Spleen (tissue), 11 donors: ENCODE data around the gene SENP5. TPM values are rescaled to one million over a fixed set of nuclear protein-coding genes. Genes with fewer than 3 reads are reported as not detected.
A peak's percentile ranks its signal among the peaks of the same experiment; 100 is the strongest.

Source experiments
- DNase-seq: peaks from one replicate; pipeline ENCODE4 v3.0.0-alpha.2; 2020
- H3K27ac ChIP-seq, 8 donors: fragments of 200-600 bp; sonication (generic) in 7 of 8; 1 replicate in 4 of 8; 2 replicates in 4 of 8; pipeline versions ENCODE4 v1.5.0 to v1.8.0; 2016 to 2021; ENCODE audit warnings: inconsistent platforms in 4 of 8, mild to moderate bottlenecking in 4 of 8, moderate library complexity in 1 of 8
- H3K27me3 ChIP-seq, 7 donors: fragments of 200-600 bp; sonication (generic) in 6 of 7; replicated peaks in 1 of 7; 1 replicate in 4 of 7; 2 replicates in 3 of 7; pipeline versions ENCODE4 v1.5.0 to v1.8.0; 2016 to 2021; ENCODE audit warnings: inconsistent platforms in 3 of 7, mild to moderate bottlenecking in 1 of 7
- H3K36me3 ChIP-seq, 6 donors: fragments of 200-600 bp; sonication (generic) in 5 of 6; 1 replicate in 4 of 6; 2 replicates in 2 of 6; pipeline versions ENCODE4 v1.5.0 to v1.8.0; 2016 to 2021; ENCODE audit warnings: inconsistent platforms in 2 of 6
- H3K4me1 ChIP-seq, 6 donors: fragments of 200-600 bp; sonication (generic) in 5 of 6; 1 replicate in 3 of 6; 2 replicates in 3 of 6; pipeline versions ENCODE4 v1.5.0 to v1.8.0; 2016 to 2021; ENCODE audit warnings: inconsistent platforms in 3 of 6
- H3K4me3 ChIP-seq, 8 donors: fragments of 200-600 bp; sonication (generic) in 7 of 8; 1 replicate in 4 of 8; 2 replicates in 4 of 8; pipeline versions ENCODE4 v1.5.0 to v1.8.0; 2016 to 2021; ENCODE audit warnings: inconsistent platforms in 4 of 8, mild to moderate bottlenecking in 4 of 8, moderate library complexity in 2 of 8
- H3K9me3 ChIP-seq, 8 donors: fragments of 200-600 bp; sonication (generic) in 7 of 8; 1 replicate in 4 of 8; 2 replicates in 4 of 8; pipeline versions ENCODE4 v1.5.0 to v1.8.0; 2016 to 2021; ENCODE audit warnings: inconsistent platforms in 4 of 8
- POLR2A ChIP-seq, 3 donors: fragments of 450-650 bp; IDR thresholded peaks; one replicate each; pipeline ENCODE4 v1.5.1; 2017; ENCODE audit warnings: antibody characterized with exemption in 3 of 3, mild to moderate bottlenecking in 1 of 3
- POLR2AphosphoS5 ChIP-seq, 3 donors: sonication (generic); formaldehyde crosslinking; IDR thresholded peaks; one replicate each; pipeline ENCODE4 v1.5.1; 2017; ENCODE audit warnings: antibody characterized with exemption in 3 of 3
- WGBS, 5 donors: extraction: QIAGEN DNeasy Blood & Tissue Kit in 3 of 5; methylation state at CpG; one replicate each; pipeline versions ENCODE4 v1.1.5 to v1.1.7; 2013 to 2018; 5-methylcytosine and 5-hydroxymethylcytosine counted together
- intact Hi-C: fragments of 100-400 bp; cut with DNase I; formaldehyde crosslinking; loops from one replicate; pipeline ENCODE4 v1.15.0; 2023; ENCODE audit warnings: low total_unique reads
- polyA plus RNA-seq, 3 donors: library from polyadenylated mRNA; stranded (reverse); fragments of 200-250 nt; gene quantifications; one replicate each; pipeline ENCODE4 v1.2.1, GENCODE V29; 2013
- total RNA-seq, 7 donors: library from RNA; depleted of rRNA in 3 of 7; stranded (reverse); fragments of >200 nt in 3 of 7; fragmentation: NEBNext Ultra II Directional in 4 of 7; extraction: Animal tissue kit (Norgen Biotek cat#: 25700) in 4 of 7; gene quantifications; one replicate each; pipeline versions ENCODE4 v1.1.0 to v1.2.1, GENCODE V29; 2016 to 2021
- TF ChIP-seq, protein P1 (sequence below), 11 experiments: fragments of 200-600 bp in 7 of 11; fragments of 450-650 bp in 4 of 11; sonication (generic) in 4 of 11; IDR thresholded peaks in 8 of 11; conservative IDR thresholded peaks in 3 of 11; 1 replicate in 7 of 11; 2 replicates in 4 of 11; pipeline versions ENCODE4 v1.4.0 to v1.8.0; 2016 to 2021; ENCODE audit warnings: antibody characterized with exemption in 11 of 11, inconsistent platforms in 4 of 11, mild to moderate bottlenecking in 1 of 11
- donor health status: healthy with polysubstance abuse.
- donor health status: DM: no; HTN: no; CAD: no; lungs with moderate emphysema.
- donor health status: DM: no; HTN: no; CAD: no.
- donor health status: Bipolar disorder and iron deficiency.
- donor health status: healthy.
- donor health status: DM: no; HTN: no; CAD: no.
- donor health status: DM: yes; HTN: yes; CAD: no.

The SENP5 gene
- total and polyA plus RNA-seq, 10 donors = 5.0 to 59.6 (median 47.1) TPM

DNA sequence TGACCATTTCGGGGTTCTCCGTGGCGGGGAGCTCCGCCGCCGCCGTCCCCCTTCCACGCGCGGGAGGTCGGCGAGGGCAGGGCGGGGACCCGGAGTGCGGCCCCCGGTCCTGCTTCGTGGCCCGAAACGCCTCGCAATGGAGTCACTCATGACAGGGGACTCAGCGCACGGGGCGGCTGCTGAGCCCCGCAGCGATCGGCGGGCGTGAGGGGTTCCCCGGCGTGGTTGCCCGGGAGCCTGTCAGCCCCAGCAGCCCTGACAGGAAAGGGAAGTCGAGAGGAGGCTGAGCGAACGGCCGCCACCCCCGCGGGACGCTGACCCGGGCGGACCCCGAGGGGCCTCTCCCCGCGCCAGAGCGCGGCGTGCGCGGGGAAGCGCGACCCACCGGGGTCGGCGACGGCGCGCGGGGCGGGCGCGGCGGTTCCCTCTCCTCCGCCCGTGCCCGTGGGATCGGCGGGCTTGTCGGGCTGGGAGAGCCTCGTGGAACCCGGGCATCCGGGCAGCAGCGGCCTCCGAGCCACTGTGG is 101.5 kb downstream of the SENP5 start:
- TF ChIP-seq POLR2AphosphoS5 (IDR thresholded peaks at IDR 0.05) (peak in 1 of 3 donors; percentile 41), POLR2A (IDR thresholded peaks at IDR 0.05) (no peak)
- peak overlapping the region; percentile 14 to 85 (median 71) for H3K27ac ChIP-seq
- DNase-seq = peak; percentile 90
- H3K36me3 ChIP-seq = no peaks in the 10 kb centered on the region
- WGBS, 5 donors = 0% methylated on average over 3 to 72 of the region's 72 CpGs
- H3K4me3 ChIP-seq = peak overlapping the region; percentile 72 to 97 (median 86)
- H3K27me3 ChIP-seq = peaks cover 0 to 7% (median 0%) of the 10 kb centered on the region in 7 donors
- peaks cover 0 to 26% (median 17%) of the 10 kb centered on the region in 6 donors for H3K4me1 ChIP-seq
- intact Hi-C loops = loop anchor here (10.0 kb wide), 1 partner anchor 124 kb away; no protein-coding TSS in a partner anchor
- H3K9me3 ChIP-seq = no peaks in the 10 kb centered on the region

DNA sequence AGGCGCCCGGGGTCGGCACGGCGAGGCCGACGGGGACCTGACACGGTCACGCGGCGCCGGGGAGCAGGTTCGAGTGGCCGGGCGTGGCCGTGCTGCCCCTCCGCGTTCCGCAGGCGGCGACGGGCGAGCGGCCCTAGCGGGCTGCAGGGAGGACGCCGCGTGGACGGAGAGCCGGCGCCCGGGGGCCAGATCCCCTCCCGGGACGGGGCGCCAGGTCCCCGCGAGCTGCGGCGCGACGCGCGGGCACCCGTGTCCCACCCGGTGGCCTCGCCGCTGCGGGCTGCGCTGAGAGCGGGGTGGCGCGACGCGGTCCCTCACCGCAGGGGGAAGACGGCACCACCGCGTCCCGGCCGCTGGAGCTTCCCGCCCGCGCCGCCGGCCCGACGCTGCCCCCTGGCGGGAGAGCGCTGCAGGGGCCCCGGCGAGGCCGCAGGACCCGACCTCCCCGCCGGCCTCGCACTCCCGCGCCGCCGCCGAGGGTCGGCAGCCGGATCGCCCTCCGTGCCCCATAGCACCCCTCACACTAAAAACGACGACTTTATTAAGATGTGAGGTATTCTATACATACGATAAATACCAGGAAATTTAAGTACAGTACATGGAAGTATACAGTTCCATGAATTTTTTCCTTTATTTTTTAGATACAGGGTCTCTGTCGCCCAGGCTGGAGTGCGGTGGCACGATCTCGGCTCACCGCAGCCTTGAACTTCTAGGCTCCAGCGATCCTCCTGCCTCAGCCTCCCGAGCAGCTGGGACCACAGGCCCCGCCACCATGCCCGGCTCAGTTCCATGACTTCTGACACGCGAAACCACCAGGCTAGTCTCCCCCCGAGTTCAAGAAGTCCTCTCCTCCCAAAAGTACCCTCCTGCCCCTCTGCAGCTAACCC is 102.2 kb downstream of the SENP5 start:
- no peaks in the 10 kb centered on the region for H3K9me3 ChIP-seq
- peak overlapping the region; percentile 72 to 97 (median 86) for H3K4me3 ChIP-seq
- TF ChIP-seq POLR2A (IDR thresholded peaks at IDR 0.05) (no peak), POLR2AphosphoS5 (IDR thresholded peaks at IDR 0.05) (peak in 2 of 3 donors; percentile 58 to 61)
- TF ChIP-seq, protein P1, sequence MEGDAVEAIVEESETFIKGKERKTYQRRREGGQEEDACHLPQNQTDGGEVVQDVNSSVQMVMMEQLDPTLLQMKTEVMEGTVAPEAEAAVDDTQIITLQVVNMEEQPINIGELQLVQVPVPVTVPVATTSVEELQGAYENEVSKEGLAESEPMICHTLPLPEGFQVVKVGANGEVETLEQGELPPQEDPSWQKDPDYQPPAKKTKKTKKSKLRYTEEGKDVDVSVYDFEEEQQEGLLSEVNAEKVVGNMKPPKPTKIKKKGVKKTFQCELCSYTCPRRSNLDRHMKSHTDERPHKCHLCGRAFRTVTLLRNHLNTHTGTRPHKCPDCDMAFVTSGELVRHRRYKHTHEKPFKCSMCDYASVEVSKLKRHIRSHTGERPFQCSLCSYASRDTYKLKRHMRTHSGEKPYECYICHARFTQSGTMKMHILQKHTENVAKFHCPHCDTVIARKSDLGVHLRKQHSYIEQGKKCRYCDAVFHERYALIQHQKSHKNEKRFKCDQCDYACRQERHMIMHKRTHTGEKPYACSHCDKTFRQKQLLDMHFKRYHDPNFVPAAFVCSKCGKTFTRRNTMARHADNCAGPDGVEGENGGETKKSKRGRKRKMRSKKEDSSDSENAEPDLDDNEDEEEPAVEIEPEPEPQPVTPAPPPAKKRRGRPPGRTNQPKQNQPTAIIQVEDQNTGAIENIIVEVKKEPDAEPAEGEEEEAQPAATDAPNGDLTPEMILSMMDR (IDR thresholded peaks at IDR 0.05 in 8 of 11, conservative IDR thresholded peaks at IDR 0.05 in 3 of 11) = peak in 8 of 11 experiments; percentile 45 to 95 (median 94)
- peaks cover 0 to 26% (median 17%) of the 10 kb centered on the region in 6 donors for H3K4me1 ChIP-seq
- peak; percentile 93 for DNase-seq
- peaks cover 0 to 7% (median 0%) of the 10 kb centered on the region in 7 donors for H3K27me3 ChIP-seq
- no peaks in the 10 kb centered on the region for H3K36me3 ChIP-seq
- WGBS, 5 donors = 9 to 36% (median 15%) methylated on average over 25 to 100 of the region's 100 CpGs
- intact Hi-C loops = loop anchor here (10.0 kb wide), 2 partner anchors 125 to 215 kb away; no protein-coding TSS in a partner anchor
- peak overlapping the region in 6 of 8 donors; percentile 44 to 85 (median 76) for H3K27ac ChIP-seq

DNA sequence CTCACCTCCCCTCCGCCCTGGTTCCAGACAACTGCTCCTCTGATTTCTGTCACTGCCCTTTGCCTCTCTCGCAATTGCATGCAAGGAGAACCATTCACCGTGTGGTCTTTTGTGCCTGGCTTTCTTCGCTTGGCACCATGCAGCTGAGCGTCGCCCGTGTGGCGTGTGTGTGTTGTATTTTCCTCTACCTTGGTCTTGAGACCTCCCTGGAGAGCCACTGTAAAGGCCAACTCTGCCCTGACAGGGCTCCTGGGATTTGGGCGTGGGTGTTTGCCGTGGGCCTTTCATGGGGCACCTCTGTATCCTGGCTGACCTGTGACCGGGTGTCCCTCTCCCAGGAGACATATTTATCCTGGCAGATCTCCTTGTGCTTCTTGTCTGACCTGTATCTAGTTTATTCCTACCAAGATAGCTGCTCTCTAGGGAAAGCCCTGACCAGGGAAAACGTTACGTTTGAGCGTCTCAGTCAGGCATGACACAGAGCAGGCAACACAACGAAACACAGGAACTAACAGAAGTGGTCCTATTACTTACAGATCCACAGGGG is 102.9 kb downstream of the SENP5 start:
- DNase-seq = peak; percentile 30
- Histone ChIP-seq H3K36me3 (no peaks in the 10 kb centered on the region), H3K4me1 (peaks cover 0 to 26% (median 17%) of the 10 kb centered on the region in 6 donors), H3K4me3 (peak overlapping the region in 1 of 8 donors; percentile 97), H3K27me3 (peaks cover 0 to 7% (median 0%) of the 10 kb centered on the region in 7 donors), H3K27ac (no peak overlapping the region), H3K9me3 (no peaks in the 10 kb centered on the region)
- intact Hi-C loops = loop anchor here (10.0 kb wide), 1 partner anchor 214 kb away; no protein-coding TSS in a partner anchor
- WGBS, 5 donors = 81 to 92% (median 86%) methylated on average over 15 of the region's 15 CpGs
- TF ChIP-seq POLR2AphosphoS5 (IDR thresholded peaks at IDR 0.05) (no peak), POLR2A (IDR thresholded peaks at IDR 0.05) (no peak)
- TF ChIP-seq, protein P1 (IDR thresholded peaks at IDR 0.05 in 8 of 11, conservative IDR thresholded peaks at IDR 0.05 in 3 of 11) = no peak

DNA sequence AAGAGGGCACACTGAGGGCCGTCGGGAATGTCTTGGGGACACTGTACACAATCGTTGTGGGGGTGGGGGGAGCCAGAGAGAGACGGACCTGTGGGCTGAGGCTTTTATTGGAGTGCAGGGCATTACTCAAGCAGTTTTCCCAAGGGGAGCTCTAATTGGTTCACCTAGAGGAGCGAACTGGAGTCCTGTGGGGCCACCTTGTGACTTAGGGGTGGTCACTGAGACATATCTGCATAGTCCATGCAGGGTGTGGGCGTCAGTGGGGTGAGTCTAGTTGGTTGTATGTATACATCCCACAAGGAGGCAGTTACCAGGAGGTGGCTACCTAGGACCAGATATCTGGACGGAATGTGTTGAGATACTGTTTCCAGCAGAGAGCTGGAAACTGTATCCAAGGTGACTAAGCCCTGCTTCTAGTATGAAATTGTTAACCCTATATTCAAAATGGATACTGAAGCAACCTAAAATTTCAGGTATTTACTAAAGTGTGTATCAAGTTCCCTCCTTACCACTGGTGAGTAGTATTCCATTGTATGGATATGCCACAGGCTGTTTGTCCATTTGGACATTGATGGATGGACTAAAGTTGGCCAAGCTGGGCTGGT is 103.5 kb downstream of the SENP5 start:
- Histone ChIP-seq H3K4me1 (peaks cover 0 to 26% (median 17%) of the 10 kb centered on the region in 6 donors), H3K27me3 (peaks cover 0 to 7% (median 0%) of the 10 kb centered on the region in 7 donors), H3K9me3 (no peaks in the 10 kb centered on the region), H3K27ac (no peak overlapping the region), H3K4me3 (no peak overlapping the region), H3K36me3 (no peaks in the 10 kb centered on the region)
- no peak for DNase-seq
- 69 to 94% (median 81%) methylated on average over 5 to 7 of the region's 7 CpGs for WGBS, 5 donors
- TF ChIP-seq POLR2A (IDR thresholded peaks at IDR 0.05) (no peak), POLR2AphosphoS5 (IDR thresholded peaks at IDR 0.05) (no peak)
- TF ChIP-seq, protein P1 (IDR thresholded peaks at IDR 0.05 in 8 of 11, conservative IDR thresholded peaks at IDR 0.05 in 3 of 11) = no peak
- intact Hi-C loops = loop anchor here (10.0 kb wide), 1 partner anchor 214 kb away; no protein-coding TSS in a partner anchor
